GM19238 (cell line): Measurements from ENCODE around the gene MARVELD1.

Experiments
- DNase-seq: peaks from one replicate; pipeline ENCODE4 v3.0.0; 2011; ENCODE audit warnings: low spot score; ENCODE audit not compliant: insufficient read length

MARVELD1 gene

GRCh38 chr10:97755718-97756117 is 42.2 kb downstream of the MARVELD1 start:
- DNase-seq: no peak

- DNase-seq: no peak
Measured at GRCh38 chr10:97757471-97757870, 43.9 kb downstream of the MARVELD1 start.

GRCh38 chr10:97759158-97759887 is 45.8 kb downstream of the MARVELD1 start:
- no peak for DNase-seq

GRCh38 chr10:97759946-97760345 is 46.4 kb downstream of the MARVELD1 start:
- DNase-seq: no peak

- DNase-seq: no peak
Measured at GRCh38 chr10:97760461-97761257, 47.1 kb downstream of the MARVELD1 start.

GRCh38 chr10:97761331-97761865 is 47.9 kb downstream of the MARVELD1 start:
- no peak for DNase-seq

- DNase-seq: no peak
Measured at GRCh38 chr10:97762056-97762455, 48.5 kb downstream of the MARVELD1 start.

GRCh38 chr10:97762816-97763215 is 49.3 kb downstream of the MARVELD1 start:
- DNase-seq: no peak

GRCh38 chr10:97763411-97763810 is 49.9 kb downstream of the MARVELD1 start:
- no peak for DNase-seq

GRCh38 chr10:97763947-97764346 is 50.4 kb downstream of the MARVELD1 start:
- no peak for DNase-seq

GRCh38 chr10:97764519-97764931 is 51.0 kb downstream of the MARVELD1 start:
- DNase-seq: no peak

- DNase-seq: no peak
Measured at GRCh38 chr10:97765201-97765600, 51.7 kb downstream of the MARVELD1 start.

- DNase-seq: no peak
Measured at GRCh38 chr10:97766106-97766810, 52.7 kb downstream of the MARVELD1 start.

GRCh38 chr10:97766996-97767924 is 53.7 kb downstream of the MARVELD1 start:
- no peak for DNase-seq
